OCI-LY1 (cell line): ENCODE results near the gene HPF1.

Source experiments
- H2AFZ ChIP-seq: fragments of 200-600 bp; sonication (generic), shearing (Covaris generic); 2 replicates; pipeline ENCODE4 v1.6.0; 2014; ENCODE audit warnings: antibody characterized with exemption, mild to moderate bottlenecking, low read length
- H3F3A ChIP-seq: fragments of 200-600 bp; sonication (generic), shearing (Covaris generic); 2 replicates; pipeline ENCODE4 v1.6.0; 2014; ENCODE audit warnings: mild to moderate bottlenecking, antibody characterized with exemption, low read length, moderate library complexity; ENCODE audit not compliant: insufficient read depth
- H3K27ac ChIP-seq: fragments of 200-600 bp; sonication (generic); 2 replicates; pipeline ENCODE4 v1.5.1; 2014; ENCODE audit warnings: low read length, mixed run types, mild to moderate bottlenecking, low read depth; ENCODE audit not compliant: poor library complexity, severe bottlenecking
- H3K27me3 ChIP-seq: fragments of 200-600 bp; sonication (generic); 2 replicates; pipeline ENCODE4 v1.6.0; 2014; ENCODE audit warnings: antibody characterized with exemption, mild to moderate bottlenecking, low read length, moderate library complexity; ENCODE audit not compliant: insufficient read depth
- H3K36me3 ChIP-seq: fragments of 200-600 bp; sonication (generic); 2 replicates; pipeline ENCODE4 v1.6.1; 2014; ENCODE audit warnings: mild to moderate bottlenecking, antibody characterized with exemption, low read length, moderate library complexity, mixed read lengths; ENCODE audit not compliant: insufficient read depth
- H3K4me1 ChIP-seq: fragments of 200-600 bp; sonication (generic); 2 replicates; pipeline ENCODE4 v1.5.1; 2014; ENCODE audit warnings: mild to moderate bottlenecking, low read length, moderate library complexity; ENCODE audit not compliant: insufficient read depth, severe bottlenecking
- H3K4me2 ChIP-seq: fragments of 200-600 bp; sonication (generic), shearing (Covaris generic); 2 replicates; pipeline ENCODE4 v1.6.1; 2014; ENCODE audit warnings: low read length
- H3K4me3 ChIP-seq: fragments of 200-600 bp; sonication (generic); 2 replicates; pipeline ENCODE4 v1.5.1; 2014; ENCODE audit warnings: low read length, low read depth, mild to moderate bottlenecking, mixed read lengths; ENCODE audit not compliant: poor library complexity, severe bottlenecking
- H3K79me2 ChIP-seq: fragments of 200-600 bp; shearing (Covaris generic); 2 replicates; pipeline ENCODE4 v1.6.1; 2016; ENCODE audit warnings: mixed run types, low read length, mixed read lengths; ENCODE audit not compliant: insufficient read depth
- H3K9ac ChIP-seq: fragments of 200-600 bp; sonication (generic), shearing (Covaris generic); 2 replicates; pipeline ENCODE4 v1.6.1; 2014; ENCODE audit warnings: mild to moderate bottlenecking, low read length, mixed read lengths
- H3K9me2 ChIP-seq: fragments of 200-600 bp; sonication (generic), shearing (Covaris generic); 2 replicates; pipeline ENCODE4 v1.6.1; 2014; ENCODE audit warnings: low read depth, mild to moderate bottlenecking, low read length, mixed read lengths
- H3K9me3 ChIP-seq: fragments of 200-600 bp; shearing (Covaris generic); 2 replicates; pipeline ENCODE4 v1.6.1; 2014; ENCODE audit warnings: low read length, mixed read lengths
- H4K20me1 ChIP-seq: fragments of 200-600 bp; sonication (generic), shearing (Covaris generic); 2 replicates; pipeline ENCODE4 v1.6.0; 2016; ENCODE audit warnings: mild to moderate bottlenecking, low read length; ENCODE audit not compliant: insufficient read depth
- CTCF ChIP-seq: fragments of 200-600 bp; sonication (generic), shearing (Covaris generic); IDR thresholded peaks from 2 replicates; pipeline ENCODE4 v1.5.1; 2017; ENCODE audit warnings: mild to moderate bottlenecking, antibody characterized with exemption, low read length, moderate library complexity, mixed read lengths
- EZH2 ChIP-seq: fragments of 200-600 bp; sonication (generic), shearing (Covaris generic); IDR thresholded peaks from 2 replicates; pipeline ENCODE4 v1.8.0; 2017; ENCODE audit warnings: borderline replicate concordance, mixed run types, mild to moderate bottlenecking, antibody characterized with exemption, low read length, moderate library complexity, mixed read lengths

HPF1 gene

DNA sequence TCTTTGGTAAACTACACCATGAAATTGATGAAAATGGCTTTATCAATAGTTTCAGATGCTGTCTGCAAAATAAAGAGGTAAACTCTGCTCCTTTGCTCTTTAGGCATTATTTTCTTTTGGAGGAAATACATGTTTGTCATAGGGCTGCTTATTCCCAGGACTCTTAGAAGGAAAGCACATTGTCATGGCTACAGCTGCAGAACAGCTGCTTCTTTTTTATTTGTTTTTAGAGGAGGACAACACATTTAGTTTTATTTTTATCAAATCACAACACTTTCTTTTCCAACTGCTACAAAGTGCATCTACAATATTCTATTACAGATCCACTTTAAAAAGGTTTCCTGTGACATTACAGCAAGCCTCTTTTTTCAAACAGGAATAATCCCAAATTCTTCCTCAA, 12.7 kb upstream of the HPF1 start:
- no peaks in the 10 kb centered on the region for H3K9me3 ChIP-seq

DNA sequence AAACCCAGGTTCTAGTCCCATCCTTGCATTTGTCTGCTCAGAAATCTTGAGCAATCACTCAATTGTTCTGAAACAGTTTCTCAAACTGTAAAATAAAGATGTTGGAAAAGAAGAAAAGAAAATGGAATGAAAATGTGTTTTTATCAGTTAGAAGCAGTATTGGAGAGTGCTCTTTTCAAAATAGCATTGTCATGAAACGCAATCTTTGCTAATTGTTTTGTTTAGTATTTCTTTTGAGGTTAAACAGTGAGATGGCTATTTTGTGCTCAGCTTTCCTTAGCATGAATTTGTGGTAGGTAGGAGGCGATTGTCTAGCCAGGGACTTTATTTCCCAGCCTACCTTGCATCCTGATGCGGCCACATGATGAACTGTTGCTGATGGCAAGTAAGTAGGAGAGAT, 10.6 kb upstream of the HPF1 start:
- H3K79me2 ChIP-seq = no peaks in the 10 kb centered on the region
- TF ChIP-seq EZH2 (no peak), CTCF (no peak)
- H3K27me3 ChIP-seq = no peaks in the 10 kb centered on the region
- no peak overlapping the region for H3K4me3 ChIP-seq
- no peak overlapping the region for H3K4me2 ChIP-seq
- no peaks in the 10 kb centered on the region for H3F3A ChIP-seq
- no peaks in the 10 kb centered on the region for H3K9me2 ChIP-seq
- no peaks in the 10 kb centered on the region for H3K4me1 ChIP-seq
- H3K27ac ChIP-seq = no peak overlapping the region
- no peaks in the 10 kb centered on the region for H3K9me3 ChIP-seq
- H2AFZ ChIP-seq = no peak overlapping the region
- H3K9ac ChIP-seq = no peak overlapping the region
- H4K20me1 ChIP-seq = no peaks in the 10 kb centered on the region
- no peaks in the 10 kb centered on the region for H3K36me3 ChIP-seq

More for the DNA sequence above, 12.7 kb upstream of the HPF1 start:
- H4K20me1 ChIP-seq = no peaks in the 10 kb centered on the region
- TF ChIP-seq EZH2 = no peak
- no peak for TF ChIP-seq CTCF
- no peak overlapping the region for H3K9ac ChIP-seq
- H3K9me2 ChIP-seq = no peaks in the 10 kb centered on the region
- no peaks in the 10 kb centered on the region for H3K79me2 ChIP-seq
- no peak overlapping the region for H3K27ac ChIP-seq
- no peak overlapping the region for H3K4me2 ChIP-seq
- H2AFZ ChIP-seq = no peak overlapping the region
- peaks cover 6% of the 10 kb centered on the region for H3K4me1 ChIP-seq
- no peaks in the 10 kb centered on the region for H3K36me3 ChIP-seq
- no peak overlapping the region for H3K4me3 ChIP-seq
- H3F3A ChIP-seq = no peaks in the 10 kb centered on the region
- H3K27me3 ChIP-seq = no peaks in the 10 kb centered on the region

GRCh38 chr4:169766741-169767140, 9.0 kb upstream of the HPF1 start:
- TF ChIP-seq CTCF = no peak
- TF ChIP-seq EZH2 = no peak
- H2AFZ ChIP-seq = no peak overlapping the region
- H3K27me3 ChIP-seq = no peaks in the 10 kb centered on the region
- no peaks in the 10 kb centered on the region for H4K20me1 ChIP-seq
- H3K9me3 ChIP-seq = no peaks in the 10 kb centered on the region
- H3K27ac ChIP-seq = no peak overlapping the region
- H3K9me2 ChIP-seq = no peaks in the 10 kb centered on the region
- no peak overlapping the region for H3K4me3 ChIP-seq
- H3K4me2 ChIP-seq = no peak overlapping the region
- no peaks in the 10 kb centered on the region for H3K36me3 ChIP-seq
- H3K79me2 ChIP-seq = no peaks in the 10 kb centered on the region
- no peaks in the 10 kb centered on the region for H3K4me1 ChIP-seq
- no peaks in the 10 kb centered on the region for H3F3A ChIP-seq
- no peak overlapping the region for H3K9ac ChIP-seq
